ENCODE measurements around the gene KRT3.

Gene KRT3

GRCh38 chr12:52795694-52796428 lies at the start of gene KRT3:
KRT3 (minus strand) TSS chr12:52796117; CDS start chr12:52796042, 75 bp downstream.
- no peak for DNase-seq

GRCh38 chr12:52844386-52844785 lies 48.5 kb upstream of the KRT3 start:
- no peak for DNase-seq

- DNase-seq: no peak
Measured at GRCh38 chr12:52839436-52840105, 43.7 kb upstream of the KRT3 start.

GRCh38 chr12:52838609-52839435 lies 42.9 kb upstream of the KRT3 start:
- no peak for DNase-seq

GRCh38 chr12:52837781-52838608 lies 42.1 kb upstream of the KRT3 start:
- no peak for DNase-seq

GRCh38 chr12:52837413-52837741 lies 41.5 kb upstream of the KRT3 start:
- no peak for DNase-seq

GRCh38 chr12:52836491-52837412 lies 40.8 kb upstream of the KRT3 start:
- no peak for DNase-seq

GRCh38 chr12:52836042-52836466 lies 40.1 kb upstream of the KRT3 start:
- peak; percentile 32 to 61 for DNase-seq

- DNase-seq: no peak
Measured at GRCh38 chr12:52835271-52836041, 39.5 kb upstream of the KRT3 start.

GRCh38 chr12:52834727-52835001 lies 38.7 kb upstream of the KRT3 start:
- no peak for DNase-seq

- no peak for DNase-seq
Measured at GRCh38 chr12:52833922-52834726, 38.2 kb upstream of the KRT3 start, which contains the start of gene KRT79. KRT79 (minus strand) TSS chr12:52834311; CDS start chr12:52834260, 51 bp downstream.

- no peak for DNase-seq
Measured at GRCh38 chr12:52832985-52833905, 37.3 kb upstream of the KRT3 start.

GRCh38 chr12:52832451-52832850 lies 36.5 kb upstream of the KRT3 start:
- DNase-seq: no peak

- no peak for DNase-seq
Measured at GRCh38 chr12:52831251-52831650, 35.3 kb upstream of the KRT3 start.

- no peak for DNase-seq
Measured at GRCh38 chr12:52829986-52830770, 34.3 kb upstream of the KRT3 start.

- no peak for DNase-seq
Measured at GRCh38 chr12:52828591-52829021, 32.7 kb upstream of the KRT3 start.

- no peak for DNase-seq
Measured at GRCh38 chr12:52828156-52828555, 32.2 kb upstream of the KRT3 start.

GRCh38 chr12:52827499-52828090 lies 31.7 kb upstream of the KRT3 start:
- no peak for DNase-seq

Measured in stimulated activated CD4-positive, alpha-beta T cell treated with anti-CD3 and anti-CD28 coated beads, Interleukin-2, amount 100 ng/mL, for 48 hours (primary cell).